Measurements from ENCODE around the gene IHH. TPM values are rescaled to one million over a fixed set of nuclear protein-coding genes. Genes with fewer than 3 reads are reported as not detected.

IHH gene
- total RNA-seq, 1 donor: not detected

- TF ChIP-seq CTCF (IDR thresholded peaks at IDR 0.05; ENCODE audit: insufficient read depth, low read depth, low read length): no peak
- no peak overlapping the region for H3K4me3 ChIP-seq (ENCODE audit: low read depth, low read length)
- DNase-seq (ENCODE audit: low read depth): no peak
These were observed 43.4 kb downstream of the IHH start for GRCh38 chr2:219017201-219017931.

- no peak for DNase-seq (ENCODE audit: low read depth)
- TF ChIP-seq CTCF (IDR thresholded peaks at IDR 0.05; ENCODE audit: insufficient read depth, low read depth, low read length): no peak
- no peak overlapping the region for H3K4me3 ChIP-seq (ENCODE audit: low read depth, low read length)
These were observed 44.0 kb downstream of the IHH start for GRCh38 chr2:219016721-219017120.

GRCh38 chr2:219010873-219011272 is 49.8 kb downstream of the IHH start:
- no peak overlapping the region for H3K4me3 ChIP-seq (ENCODE audit: low read depth, low read length)
- DNase-seq (ENCODE audit: low read depth): no peak
- TF ChIP-seq CTCF (IDR thresholded peaks at IDR 0.05; ENCODE audit: insufficient read depth, low read depth, low read length): no peak

GRCh38 chr2:219010162-219010756 is 50.5 kb downstream of the IHH start:
- DNase-seq (ENCODE audit: low read depth): no peak
- peak; percentile 16 for TF ChIP-seq CTCF (IDR thresholded peaks at IDR 0.05; ENCODE audit: insufficient read depth, low read depth, low read length)
- H3K4me3 ChIP-seq (ENCODE audit: low read depth, low read length): no peak overlapping the region

GRCh38 chr2:219009294-219009693 is 51.4 kb downstream of the IHH start:
- no peak for DNase-seq (ENCODE audit: low read depth)
- TF ChIP-seq CTCF (IDR thresholded peaks at IDR 0.05; ENCODE audit: insufficient read depth, low read depth, low read length): no peak
- H3K4me3 ChIP-seq (ENCODE audit: low read depth, low read length): no peak overlapping the region

Small RNA genes within 50 kb of the gene (small RNA-seq; reads per million reads assigned to genes)
- gene MIR3131: not detected
- not detected for gene RN7SL764P

Other genes with a start within 250 kb of the IHH start
- not detected in 2 replicates for gene PRKAG3, start 229.1 kb downstream of the IHH start, total RNA-seq
- not detected in 2 replicates for gene WNT6, start 201.1 kb downstream of the IHH start, total RNA-seq
- not detected in 2 replicates for gene WNT10A, start 180.1 kb downstream of the IHH start, total RNA-seq
- gene CDK5R2, start 101.3 kb downstream of the IHH start, total RNA-seq: not detected in 2 replicates
- not detected in 2 replicates for gene FEV, start 75.7 kb downstream of the IHH start, total RNA-seq
- gene CRYBA2, start 67.5 kb downstream of the IHH start, total RNA-seq: 1.3 TPM in 1 of 2 replicates, not detected in the other
- gene CFAP65, start 19.4 kb downstream of the IHH start, total RNA-seq: not detected in 2 replicates
- 21.9 and 24.2 TPM in 2 replicates for gene NHEJ1, start 99.9 kb upstream of the IHH start, total RNA-seq
- gene SLC23A3, start 109.1 kb upstream of the IHH start, total RNA-seq: 0.64 and 0.86 TPM in 2 replicates
- 17.7 and 19.6 TPM in 2 replicates for gene CNPPD1, start 116.0 kb upstream of the IHH start, total RNA-seq
- 57.4 and 62.5 TPM in 2 replicates for gene RETREG2, start 117.4 kb upstream of the IHH start, total RNA-seq
- gene ZFAND2B, start 145.9 kb upstream of the IHH start, total RNA-seq: 25.5 and 29.3 TPM in 2 replicates
- gene ABCB6, start 158.0 kb upstream of the IHH start, total RNA-seq: 17.7 and 31.1 TPM in 2 replicates
- 36.7 and 38.4 TPM in 2 replicates for gene ATG9A, start 168.7 kb upstream of the IHH start, total RNA-seq
- gene ANKZF1, start 168.9 kb upstream of the IHH start, total RNA-seq: 22.0 and 22.9 TPM in 2 replicates
- 11.0 and 15.5 TPM in 2 replicates for gene GLB1L, start 184.5 kb upstream of the IHH start, total RNA-seq
- 22.9 and 23.2 TPM in 2 replicates for gene STK16, start 184.6 kb upstream of the IHH start, total RNA-seq
- not detected in 2 replicates for gene TUBA4B, start 192.3 kb upstream of the IHH start, total RNA-seq
- gene TUBA4A, start 193.0 kb upstream of the IHH start, total RNA-seq: 6.1 and 27.6 TPM in 2 replicates
- 29.6 and 33.7 TPM in 2 replicates for gene DNAJB2, start 218.4 kb upstream of the IHH start, total RNA-seq
- 0.86 and 0.97 TPM in 2 replicates for gene PTPRN, start 248.5 kb upstream of the IHH start, total RNA-seq